OCI-LY3 (cell line): ENCODE results near the gene PALD1.

Experiments
- H2AFZ ChIP-seq: fragments of 200-600, 300-600 bp; shearing (Covaris generic); 2 replicates; pipeline ENCODE4 v1.6.0; 2014; ENCODE audit warnings: antibody characterized with exemption, low read depth, low read length
- H3K27ac ChIP-seq: fragments of 200-600, 300-600 bp; sonication (generic); 2 replicates; pipeline ENCODE4 v1.5.1; 2014; ENCODE audit warnings: mild to moderate bottlenecking, low read length, moderate library complexity, mixed read lengths
- H3K27me3 ChIP-seq: fragments of 200-600, 300-600 bp; sonication (generic); 2 replicates; pipeline ENCODE4 v1.6.1; 2014; ENCODE audit warnings: low read depth, low read length, mixed read lengths
- H3K36me3 ChIP-seq: fragments of 200-600, 300-600 bp; sonication (generic); replicated peaks from 2 replicates; pipeline ENCODE3; 2014; ENCODE audit warnings: low read depth, low read length, mixed read lengths
- H3K4me1 ChIP-seq: fragments of 300-600, 200-600 bp; sonication (generic); 2 replicates; pipeline ENCODE4 v1.6.1; 2014; ENCODE audit warnings: low read length, mixed read lengths
- H3K4me2 ChIP-seq: fragments of 200-600, 300-600 bp; sonication (generic); 2 replicates; pipeline ENCODE4 v1.6.1; 2014; ENCODE audit warnings: low read length, mixed read lengths
- H3K4me3 ChIP-seq: fragments of 300-600, 200-600 bp; sonication (generic); 2 replicates; pipeline ENCODE4 v1.5.1; 2014; ENCODE audit warnings: antibody characterized with exemption, mild to moderate bottlenecking, low read length, moderate library complexity
- H3K79me2 ChIP-seq: fragments of 300-600, 200-600 bp; shearing (Covaris generic); 2 replicates; pipeline ENCODE4 v1.6.1; 2014; ENCODE audit warnings: mild to moderate bottlenecking, low read length, mixed read lengths
- H3K9ac ChIP-seq: fragments of 300-600, 200-600 bp; shearing (Covaris generic); 2 replicates; pipeline ENCODE4 v1.6.0; 2014; ENCODE audit warnings: mild to moderate bottlenecking, low read length, moderate library complexity
- H3K9me3 ChIP-seq: fragments of 200-600, 300-600 bp; shearing (Covaris generic); 2 replicates; pipeline ENCODE4 v1.6.1; 2014; ENCODE audit warnings: low read length, mixed read lengths; ENCODE audit not compliant: insufficient read depth
- H4K20me1 ChIP-seq: fragments of 200-600, 300-600 bp; sonication (generic); 2 replicates; pipeline ENCODE4 v1.6.1; 2016; ENCODE audit warnings: low read length, mixed read lengths; ENCODE audit not compliant: insufficient read depth
- CTCF ChIP-seq: fragments of 200-600, 300-600 bp; sonication (generic); IDR thresholded peaks from 2 replicates; pipeline ENCODE4 v1.5.1; 2014; ENCODE audit warnings: antibody characterized with exemption, low read length, low read depth
- EZH2phosphoT487 ChIP-seq: fragments of 200-600 bp; shearing (Covaris generic); IDR thresholded peaks from 2 replicates; pipeline ENCODE4 v1.6.1; 2018; ENCODE audit warnings: antibody characterized with exemption, mixed run types, low read depth

Gene PALD1

GRCh38 chr10:70583669-70584037 lies 105.1 kb downstream of the PALD1 start:
- H3K4me3 ChIP-seq = no peak overlapping the region
- no peak overlapping the region for H3K9ac ChIP-seq
- no peak overlapping the region for H3K4me2 ChIP-seq
- H2AFZ ChIP-seq = no peak overlapping the region
- H3K27ac ChIP-seq = no peak overlapping the region
- no peaks in the 10 kb centered on the region for H3K36me3 ChIP-seq
- no peaks in the 10 kb centered on the region for H4K20me1 ChIP-seq
- H3K9me3 ChIP-seq = no peaks in the 10 kb centered on the region
- no peaks in the 10 kb centered on the region for H3K79me2 ChIP-seq
- peaks cover 28% of the 10 kb centered on the region for H3K4me1 ChIP-seq
- no peak for TF ChIP-seq EZH2phosphoT487
- peaks cover under 1% of the 10 kb centered on the region; the same call in 1 of the 2 replicates for H3K27me3 ChIP-seq

GRCh38 chr10:70584366-70584765 lies 105.8 kb downstream of the PALD1 start:
- Histone ChIP-seq H3K27ac (no peak overlapping the region), H3K9ac (no peak overlapping the region), H3K4me1 (peaks cover 24% of the 10 kb centered on the region)

GRCh38 chr10:70584909-70585544 lies 106.5 kb downstream of the PALD1 start:
- no peak overlapping the region for H3K9ac ChIP-seq
- no peaks in the 10 kb centered on the region for H3K79me2 ChIP-seq
- H3K27ac ChIP-seq = no peak overlapping the region
- H3K36me3 ChIP-seq = no peaks in the 10 kb centered on the region
- peaks cover 7% of the 10 kb centered on the region for H3K27me3 ChIP-seq
- no peak overlapping the region for H3K4me3 ChIP-seq
- peaks cover 18% of the 10 kb centered on the region for H3K4me1 ChIP-seq
- TF ChIP-seq EZH2phosphoT487 (no peak), CTCF (no peak)
- no peak overlapping the region for H3K4me2 ChIP-seq
- H4K20me1 ChIP-seq = no peaks in the 10 kb centered on the region
- no peaks in the 10 kb centered on the region for H3K9me3 ChIP-seq
- no peak overlapping the region for H2AFZ ChIP-seq

More at GRCh38 chr10:70584366-70584765, 105.8 kb downstream of the PALD1 start:
- Histone ChIP-seq H3K9me3 (no peaks in the 10 kb centered on the region), H4K20me1 (no peaks in the 10 kb centered on the region), H2AFZ (no peak overlapping the region), H3K4me2 (no peak overlapping the region), H3K79me2 (no peaks in the 10 kb centered on the region), H3K36me3 (no peaks in the 10 kb centered on the region), H3K4me3 (no peak overlapping the region), H3K27me3 (peaks cover 7% of the 10 kb centered on the region)
- TF ChIP-seq CTCF (no peak), EZH2phosphoT487 (no peak)

GRCh38 chr10:70585578-70586169 lies 107.1 kb downstream of the PALD1 start:
- H3K27me3 ChIP-seq = peaks cover 7% of the 10 kb centered on the region
- H2AFZ ChIP-seq = no peak overlapping the region
- H3K4me1 ChIP-seq = peaks cover 18% of the 10 kb centered on the region

More at GRCh38 chr10:70585578-70586169, 107.1 kb downstream of the PALD1 start:
- no peak for TF ChIP-seq EZH2phosphoT487
- TF ChIP-seq CTCF = no peak
- Histone ChIP-seq H3K9ac (no peak overlapping the region), H3K4me3 (no peak overlapping the region), H3K27ac (no peak overlapping the region), H3K4me2 (no peak overlapping the region), H3K79me2 (no peaks in the 10 kb centered on the region), H4K20me1 (no peaks in the 10 kb centered on the region), H3K36me3 (no peaks in the 10 kb centered on the region), H3K9me3 (no peaks in the 10 kb centered on the region)
